Measurements from ENCODE around the gene CCDC77. TPM values are rescaled to one million over a fixed set of nuclear protein-coding genes. Genes with fewer than 3 reads are reported as not detected.

The CCDC77 gene
- total RNA-seq, 1 experiment from 2014 or later, result 34.3 TPM

DNA sequence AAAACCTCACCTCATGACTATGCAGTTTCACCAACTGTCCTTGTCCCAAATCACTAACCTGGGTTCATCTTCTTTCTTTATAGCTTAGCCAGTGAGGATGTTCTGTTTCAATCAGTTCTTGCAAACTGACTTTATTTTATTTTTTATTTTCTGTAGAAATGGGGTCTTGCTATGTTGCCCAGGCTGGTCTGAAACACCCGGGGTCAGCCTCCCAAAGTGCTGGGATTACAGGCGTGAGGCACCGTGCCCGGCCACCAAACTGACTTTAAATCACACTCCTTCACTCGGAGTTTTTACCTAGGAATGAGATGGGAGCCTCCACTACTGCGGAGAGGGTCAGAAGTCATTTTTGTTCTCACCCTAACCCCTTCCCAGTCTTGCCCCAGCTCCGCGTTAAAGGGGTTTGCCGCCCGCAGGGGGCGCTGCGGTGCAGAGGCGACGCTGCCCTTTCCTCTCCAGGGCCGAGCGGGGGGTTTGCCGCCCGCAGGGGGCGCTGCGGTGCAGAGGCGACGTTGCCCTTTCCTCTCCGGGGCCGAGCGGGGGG, 51.3 kb downstream of the CCDC77 start:
- no peak for DNase-seq (ENCODE audit: low spot score)

DNA sequence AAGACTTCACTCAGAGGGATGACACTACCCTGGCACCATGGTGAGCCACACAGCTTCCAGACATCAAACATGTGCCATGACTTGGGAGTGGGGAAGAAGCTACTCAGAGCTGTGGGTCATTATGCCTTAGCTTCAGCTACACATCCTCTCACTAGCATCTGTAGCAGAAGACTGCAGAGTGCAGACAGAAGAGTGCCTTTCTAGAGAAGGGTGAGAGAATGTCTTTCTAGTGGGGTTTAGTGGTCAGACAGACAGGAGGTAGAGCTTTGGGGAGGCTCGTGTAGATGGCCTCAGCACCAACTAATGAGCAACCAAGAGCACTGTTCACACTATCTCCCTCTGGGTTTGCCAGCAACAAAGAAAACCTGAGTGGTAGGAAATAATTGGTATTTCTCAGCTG, 53.4 kb downstream of the CCDC77 start:
- DNase-seq (ENCODE audit: low spot score), result no peak

DNA sequence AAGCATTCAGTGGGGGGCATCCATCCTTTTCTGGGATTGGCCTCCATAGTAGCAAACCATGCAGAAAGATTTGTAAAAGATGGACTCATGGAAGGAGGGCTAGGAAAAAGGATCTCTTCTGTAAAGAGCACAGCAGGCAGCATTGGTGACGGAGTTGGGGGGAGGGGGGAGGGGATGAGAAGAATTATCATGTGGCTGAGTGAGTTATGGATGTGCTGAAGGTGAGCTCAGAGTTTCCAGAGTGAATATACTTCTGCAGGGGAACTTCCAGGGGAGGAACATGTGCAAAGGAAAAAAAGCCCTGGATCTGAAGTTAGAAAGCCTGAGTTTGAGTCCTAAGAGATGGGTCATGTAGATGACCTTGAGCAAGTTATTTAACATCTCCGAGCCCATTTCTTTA, 54.4 kb downstream of the CCDC77 start:
- no peak for DNase-seq (ENCODE audit: low spot score)

DNA sequence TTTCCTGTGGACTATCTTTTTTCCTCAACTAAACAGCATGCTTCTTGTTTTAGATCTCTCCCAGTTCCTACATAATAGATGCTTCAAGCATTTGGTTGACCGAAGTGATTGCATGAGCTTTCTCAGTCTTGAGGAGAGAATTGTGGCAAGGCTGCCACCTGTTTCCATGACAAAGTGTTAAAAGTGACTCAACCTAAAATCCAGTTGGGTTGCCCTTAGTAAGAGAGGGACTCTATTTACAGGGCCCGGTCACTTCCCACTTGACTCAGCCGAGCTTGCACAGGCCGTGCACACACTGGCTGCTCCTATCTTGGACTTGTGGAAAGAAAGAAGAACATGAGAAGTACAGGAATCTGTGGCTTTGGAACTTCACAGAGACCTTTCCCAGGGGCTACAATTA, 56.2 kb downstream of the CCDC77 start:
- DNase-seq (ENCODE audit: low spot score), result no peak

- no peak for DNase-seq (ENCODE audit: low spot score)
Observed at GRCh38 chr12:459050-459429, 57.6 kb downstream of the CCDC77 start.

DNA sequence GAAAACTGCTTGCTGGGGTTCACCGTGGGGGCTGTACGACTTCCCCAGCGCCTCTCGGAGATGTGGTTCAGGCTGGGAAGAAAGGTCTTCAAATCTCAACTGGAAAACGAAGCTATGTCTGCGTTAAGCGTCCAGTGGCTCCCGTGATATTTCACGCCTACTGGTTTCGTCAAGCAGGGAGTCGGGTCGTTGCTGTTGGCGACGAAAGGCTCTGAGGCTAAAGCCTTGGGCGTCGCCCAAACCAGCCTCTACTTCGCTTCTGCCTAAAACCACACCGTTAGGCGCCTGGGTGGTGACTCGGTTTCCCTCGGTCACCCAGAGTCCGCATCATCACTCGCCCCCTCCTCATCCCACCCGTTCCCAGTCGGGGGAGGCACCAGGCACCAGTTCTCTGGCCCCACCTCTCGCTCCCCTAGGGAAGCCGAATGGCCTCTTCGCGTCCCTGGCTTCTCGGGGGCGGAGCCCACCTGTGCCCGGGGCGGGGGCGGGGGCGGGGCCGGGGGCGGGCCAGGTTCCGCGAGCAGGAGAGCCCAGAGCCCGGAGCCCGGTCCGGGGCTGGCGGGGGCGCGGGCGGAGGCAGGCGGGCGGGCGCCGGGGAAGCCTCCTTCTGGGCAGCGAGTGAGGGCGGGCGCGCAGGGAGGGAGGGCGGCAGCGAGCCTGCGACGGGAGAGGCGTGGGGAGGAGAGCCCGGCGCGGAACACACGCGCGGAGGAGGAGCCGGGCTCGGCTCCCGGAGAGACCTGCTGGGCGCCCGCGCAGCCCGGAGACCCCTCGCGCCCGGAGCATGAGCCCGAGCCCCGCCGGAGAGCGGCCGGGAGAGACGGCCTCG, 58.2 kb downstream of the CCDC77 start, which contains the start of gene B4GALNT3:
Gene B4GALNT3 (plus strand): TSS at position 510 of the 829 bp plus-strand sequence. CDS start 438 bp downstream, outside the sequence.
- no peak for DNase-seq (ENCODE audit: low spot score)

GRCh38 chr12:460261-461230, 59.1 kb downstream of the CCDC77 start:
- DNase-seq (ENCODE audit: low spot score), result no peak

DNA sequence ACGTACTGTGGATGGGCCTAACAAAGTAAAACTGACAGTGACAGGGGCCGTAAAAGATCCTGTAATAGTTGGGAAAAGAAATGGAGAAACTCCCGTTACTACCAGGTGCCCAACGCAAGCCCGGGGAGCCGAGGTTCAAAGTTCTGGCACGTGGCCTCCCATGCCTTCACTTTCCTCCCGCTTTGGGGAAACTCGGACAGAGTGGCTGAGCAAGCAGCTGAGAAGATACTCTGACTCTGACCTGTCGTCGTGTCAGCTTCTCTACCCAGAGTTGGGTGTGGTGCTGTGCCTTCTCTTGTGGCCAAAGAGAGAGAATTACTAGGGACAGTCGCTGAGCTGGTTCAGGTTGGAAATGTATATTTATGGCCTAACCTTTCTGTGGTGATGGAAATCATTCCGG, 60.0 kb downstream of the CCDC77 start:
- DNase-seq (ENCODE audit: low spot score), result no peak

- DNase-seq (ENCODE audit: low spot score), result peak; percentile 55
Observed at GRCh38 chr12:462936-463705, 61.7 kb downstream of the CCDC77 start.

DNA sequence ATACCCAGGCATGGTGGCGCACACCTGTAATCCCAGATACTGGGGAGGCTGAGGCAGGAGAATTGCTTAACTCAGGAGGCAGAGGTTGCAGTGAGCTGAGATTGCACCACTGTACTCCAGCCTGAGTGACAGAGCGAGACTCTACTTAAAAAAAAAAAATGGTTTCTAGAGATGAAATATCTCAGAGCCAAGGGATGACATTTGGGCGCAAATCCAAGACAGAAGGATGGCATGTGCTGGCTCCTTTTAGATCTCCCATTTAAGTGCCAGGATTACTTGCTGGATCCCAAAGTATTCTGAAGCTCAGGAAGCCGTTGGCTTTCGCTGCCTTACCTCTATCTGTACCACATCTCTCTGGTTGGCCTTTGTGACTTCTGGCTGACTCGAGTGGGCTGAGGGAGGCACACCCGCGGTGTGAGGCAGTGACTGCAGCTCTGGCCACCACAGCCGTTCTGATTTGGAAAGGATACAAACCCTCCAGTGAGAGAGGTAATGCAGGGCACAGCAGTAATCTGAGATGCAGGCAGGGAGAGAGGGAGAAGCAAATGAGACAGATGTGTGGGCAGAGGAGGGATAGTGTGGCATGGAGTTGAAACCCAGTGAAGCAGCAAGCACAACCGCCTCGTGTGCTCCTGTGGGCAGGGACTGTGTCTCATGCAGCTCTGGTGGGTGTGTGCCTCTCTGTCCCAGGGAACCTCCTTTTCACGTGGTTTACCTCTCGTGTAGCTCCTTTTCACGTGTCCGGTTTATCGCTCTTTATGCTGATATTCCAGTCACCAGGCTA, 63.2 kb downstream of the CCDC77 start:
- peak; percentile 65 for DNase-seq (ENCODE audit: low spot score)

- no peak for DNase-seq (ENCODE audit: low spot score)
Observed at GRCh38 chr12:466039-466438, 64.6 kb downstream of the CCDC77 start.

DNA sequence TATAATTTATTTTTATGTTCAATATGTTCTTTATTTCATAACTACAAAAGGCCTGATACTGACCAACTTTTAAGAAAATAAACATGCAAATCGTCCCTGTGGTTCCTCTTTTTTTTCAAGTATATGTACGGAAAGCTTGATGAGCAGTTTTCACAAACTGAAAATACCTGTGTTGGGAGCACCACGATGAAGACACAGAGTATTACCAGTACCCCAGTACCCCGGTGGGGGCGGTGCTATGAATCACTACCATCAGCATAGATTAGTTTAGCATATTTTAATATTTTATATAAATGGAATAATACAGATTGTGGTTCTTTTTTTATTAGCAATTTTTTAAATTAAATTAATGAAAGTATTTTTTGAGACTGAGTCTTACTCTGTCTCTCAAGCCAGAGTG, 65.3 kb downstream of the CCDC77 start:
- DNase-seq (ENCODE audit: low spot score), result no peak

DNA sequence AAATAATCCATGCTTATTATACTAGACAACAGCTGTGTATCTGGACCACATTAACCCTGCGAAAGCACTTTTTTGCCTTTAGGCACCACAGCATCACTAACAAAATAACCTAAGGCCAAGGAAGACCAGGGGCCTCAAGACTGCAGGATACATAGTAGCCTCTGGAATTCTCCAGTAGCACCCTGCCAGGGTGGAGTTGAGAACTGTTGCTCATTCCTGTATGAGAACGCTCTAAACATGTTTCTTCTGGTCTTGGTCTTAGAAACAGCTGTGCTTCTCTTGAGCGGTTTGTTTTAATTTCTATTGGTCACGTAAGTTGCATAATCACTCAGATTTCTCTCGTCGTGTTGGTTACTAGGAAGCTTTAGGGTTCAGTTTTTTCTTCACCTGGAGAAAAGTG, 66.1 kb downstream of the CCDC77 start:
- no peak for DNase-seq (ENCODE audit: low spot score)

DNA sequence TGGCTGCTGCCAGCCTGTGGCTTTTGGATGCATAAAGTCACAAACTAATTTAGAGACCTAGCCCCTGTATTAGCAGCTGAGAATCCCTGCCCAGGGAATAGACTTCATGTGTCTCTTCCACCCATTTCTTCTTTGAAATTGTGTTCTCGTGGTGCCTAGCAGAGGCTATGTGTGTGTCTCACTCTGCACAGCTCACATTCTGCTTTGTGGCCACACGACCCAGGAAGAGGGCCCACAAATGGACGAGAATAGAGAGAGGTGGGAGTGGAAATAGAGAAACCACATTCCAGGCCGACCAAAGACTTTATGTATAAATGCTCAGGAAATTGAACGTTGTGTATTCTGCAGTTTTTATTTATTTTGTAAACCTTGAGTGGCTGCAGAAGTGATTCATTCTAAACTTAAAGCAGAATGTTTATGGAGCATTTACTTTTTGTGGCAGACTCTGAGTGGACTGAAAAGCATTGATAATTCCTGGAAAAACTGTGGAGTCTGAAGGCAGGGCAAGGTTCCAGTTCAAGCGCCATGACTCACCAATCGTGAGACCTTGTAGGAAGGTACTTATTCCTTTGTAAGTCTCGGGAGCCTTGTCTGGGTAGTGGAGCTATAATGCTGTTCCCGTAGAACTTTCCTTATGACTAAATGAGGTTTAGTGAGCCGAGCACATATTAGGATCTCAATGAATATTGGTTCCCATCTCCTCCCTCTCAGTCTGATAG, 67.4 kb downstream of the CCDC77 start:
- DNase-seq (ENCODE audit: low spot score), result peak; percentile 94

- no peak for DNase-seq (ENCODE audit: low spot score)
Observed at GRCh38 chr12:470133-470532, 68.7 kb downstream of the CCDC77 start.

GRCh38 chr12:473198-473597, 71.8 kb downstream of the CCDC77 start:
- DNase-seq (ENCODE audit: low spot score), result no peak

- DNase-seq (ENCODE audit: low spot score), result no peak
Observed at GRCh38 chr12:473863-474577, 72.6 kb downstream of the CCDC77 start.

GRCh38 chr12:475286-475685, 73.8 kb downstream of the CCDC77 start:
- no peak for DNase-seq (ENCODE audit: low spot score)

DNA sequence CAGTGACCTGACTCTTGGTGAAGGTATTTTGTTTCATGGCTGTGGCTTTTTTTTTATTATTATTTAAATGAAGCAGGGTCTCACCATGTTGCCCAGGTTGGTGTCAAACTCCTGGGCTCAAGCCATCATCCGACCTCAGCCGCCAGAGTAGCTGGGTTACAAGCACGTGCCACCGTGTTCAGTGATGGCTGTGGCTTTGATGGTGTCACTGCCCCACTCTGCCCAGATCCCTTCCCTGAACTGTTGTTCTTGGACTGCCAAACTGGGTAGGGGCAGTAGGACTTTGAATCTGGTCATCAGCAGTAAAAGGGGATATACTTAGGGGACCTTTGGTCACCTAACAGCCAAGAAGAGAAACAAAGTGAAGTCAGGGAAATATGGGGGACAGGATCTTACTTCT, 77.7 kb downstream of the CCDC77 start:
- DNase-seq (ENCODE audit: low spot score), result no peak

Measured in H4 (cell line).